ENCODE results near the gene CD226.
A peak's percentile ranks its signal among the peaks of the same experiment; 100 is the strongest.
"Not testable (repeated sequence)": the region's sequence is repeated elsewhere in the genome, so short reads cannot be mapped to it uniquely, and the experiment has no call there.

The CD226 gene

GRCh38 chr18:69872661-69873060, 75.0 kb downstream of the CD226 start:
- no peak for DNase-seq (ENCODE audit: low read depth in 2 of 2)

- DNase-seq (ENCODE audit: low read depth in 2 of 2) = no peak
Measured at GRCh38 chr18:69871363-69871762, 76.3 kb downstream of the CD226 start.

- DNase-seq (ENCODE audit: low read depth in 2 of 2) = no peak
Measured at GRCh38 chr18:69870736-69871135, 76.9 kb downstream of the CD226 start.

GRCh38 chr18:69866212-69866611, 81.5 kb downstream of the CD226 start:
- no peak for DNase-seq (ENCODE audit: low read depth in 2 of 2)

GRCh38 chr18:69865776-69866175, 81.9 kb downstream of the CD226 start:
- no peak for DNase-seq (ENCODE audit: low read depth in 2 of 2)

GRCh38 chr18:69864802-69865201, 82.9 kb downstream of the CD226 start:
- DNase-seq (ENCODE audit: low read depth in 2 of 2) = not testable (repeated sequence)

GRCh38 chr18:69858897-69859296, 88.8 kb downstream of the CD226 start:
- DNase-seq (ENCODE audit: low read depth in 2 of 2) = no peak

- no peak for DNase-seq (ENCODE audit: low read depth in 2 of 2)
Measured at GRCh38 chr18:69854455-69854854, 93.2 kb downstream of the CD226 start.

- no peak for DNase-seq (ENCODE audit: low read depth in 2 of 2)
Measured at GRCh38 chr18:69853051-69853450, 94.6 kb downstream of the CD226 start.

GRCh38 chr18:69845593-69846506, 101.8 kb downstream of the CD226 start:
- DNase-seq (ENCODE audit: low read depth in 2 of 2) = no peak

- no peak for DNase-seq (ENCODE audit: low read depth in 2 of 2)
Measured at GRCh38 chr18:69844656-69845055, 103.0 kb downstream of the CD226 start.

GRCh38 chr18:69843015-69843414, 104.7 kb downstream of the CD226 start:
- no peak for DNase-seq (ENCODE audit: low read depth in 2 of 2)

GRCh38 chr18:69841117-69841516, 106.6 kb downstream of the CD226 start:
- DNase-seq (ENCODE audit: low read depth in 2 of 2) = no peak

- DNase-seq (ENCODE audit: low read depth in 2 of 2) = no peak
Measured at GRCh38 chr18:69840445-69840844, 107.2 kb downstream of the CD226 start.

GRCh38 chr18:69840001-69840400, 107.7 kb downstream of the CD226 start:
- DNase-seq (ENCODE audit: low read depth in 2 of 2) = no peak

- DNase-seq (ENCODE audit: low read depth in 2 of 2) = no peak
Measured at GRCh38 chr18:69839497-69839896, 108.2 kb downstream of the CD226 start.

GRCh38 chr18:69838620-69839411, 108.9 kb downstream of the CD226 start:
- peak in 1 of 2 donors; percentile 0 for DNase-seq (ENCODE audit: low read depth in 2 of 2)

GRCh38 chr18:69838003-69838402, 109.7 kb downstream of the CD226 start:
- DNase-seq (ENCODE audit: low read depth in 2 of 2) = no peak

- DNase-seq (ENCODE audit: low read depth in 2 of 2) = not testable (repeated sequence)
Measured at GRCh38 chr18:69834980-69835379, 112.7 kb downstream of the CD226 start.

GRCh38 chr18:69830189-69830588, 117.5 kb downstream of the CD226 start:
- no peak for DNase-seq (ENCODE audit: low read depth in 2 of 2)

- no peak for DNase-seq (ENCODE audit: low read depth in 2 of 2)
Measured at GRCh38 chr18:69820538-69820937, 127.1 kb downstream of the CD226 start.

- DNase-seq (ENCODE audit: low read depth in 2 of 2) = no peak
Measured at GRCh38 chr18:69819460-69819859, 128.2 kb downstream of the CD226 start.
